Measurements from ENCODE around the gene GNG4. TPM values are rescaled to one million over a fixed set of nuclear protein-coding genes. Genes with fewer than 3 reads are reported as not detected.
"Not testable (repeated sequence)": the region's sequence is repeated elsewhere in the genome, so short reads cannot be mapped to it uniquely, and the experiment has no call there.

Gene GNG4
- total RNA-seq, 1 experiment from 2014 or later: 9.0 TPM

GRCh38 chr1:235650341-235651169 lies 971 bp upstream of the GNG4 start:
- no peak for DNase-seq (ENCODE audit: low spot score)

- no peak for DNase-seq (ENCODE audit: low spot score)
Observed at GRCh38 chr1:235648954-235649367, 623 bp downstream of the GNG4 start.

- no peak for DNase-seq (ENCODE audit: low spot score)
Observed at GRCh38 chr1:235648407-235648907, 1.1 kb downstream of the GNG4 start.

- not testable (repeated sequence) for DNase-seq (ENCODE audit: low spot score)
Observed at GRCh38 chr1:235647537-235647936, 2.0 kb downstream of the GNG4 start.

- no peak for DNase-seq (ENCODE audit: low spot score)
Observed at GRCh38 chr1:235646463-235646862, 3.1 kb downstream of the GNG4 start.

- DNase-seq (ENCODE audit: low spot score): no peak
Observed at GRCh38 chr1:235644693-235645305, 4.8 kb downstream of the GNG4 start.

GRCh38 chr1:235643837-235644692 lies 5.5 kb downstream of the GNG4 start:
- DNase-seq (ENCODE audit: low spot score): no peak

- no peak for DNase-seq (ENCODE audit: low spot score)
Observed at GRCh38 chr1:235642943-235643371, 6.6 kb downstream of the GNG4 start.

GRCh38 chr1:235642011-235642942 lies 7.3 kb downstream of the GNG4 start:
- DNase-seq (ENCODE audit: low spot score): peak; percentile 88

- no peak for DNase-seq (ENCODE audit: low spot score)
Observed at GRCh38 chr1:235640580-235640979, 9.0 kb downstream of the GNG4 start.

- no peak for DNase-seq (ENCODE audit: low spot score)
Observed at GRCh38 chr1:235639226-235640205, 10.1 kb downstream of the GNG4 start.

- not testable (repeated sequence) for DNase-seq (ENCODE audit: low spot score)
Observed at GRCh38 chr1:235638612-235639011, 11.0 kb downstream of the GNG4 start.

GRCh38 chr1:235637756-235638534 lies 11.6 kb downstream of the GNG4 start:
- no peak for DNase-seq (ENCODE audit: low spot score)

GRCh38 chr1:235635938-235636662 lies 13.5 kb downstream of the GNG4 start:
- DNase-seq (ENCODE audit: low spot score): no peak

GRCh38 chr1:235632506-235633401 lies 16.8 kb downstream of the GNG4 start:
- no peak for DNase-seq (ENCODE audit: low spot score)

GRCh38 chr1:235631816-235632215 lies 17.8 kb downstream of the GNG4 start:
- DNase-seq (ENCODE audit: low spot score): no peak
